NCI-H2029 treated with DMSO at 0.1 percent for 48 hours (cell line): Measurements from ENCODE around the gene TMEM266.

Source experiments
- DNase-seq: peaks from one replicate; lab custom pipeline; 2025; lab: John Stamatoyannopoulos, UW

Gene TMEM266

DNA sequence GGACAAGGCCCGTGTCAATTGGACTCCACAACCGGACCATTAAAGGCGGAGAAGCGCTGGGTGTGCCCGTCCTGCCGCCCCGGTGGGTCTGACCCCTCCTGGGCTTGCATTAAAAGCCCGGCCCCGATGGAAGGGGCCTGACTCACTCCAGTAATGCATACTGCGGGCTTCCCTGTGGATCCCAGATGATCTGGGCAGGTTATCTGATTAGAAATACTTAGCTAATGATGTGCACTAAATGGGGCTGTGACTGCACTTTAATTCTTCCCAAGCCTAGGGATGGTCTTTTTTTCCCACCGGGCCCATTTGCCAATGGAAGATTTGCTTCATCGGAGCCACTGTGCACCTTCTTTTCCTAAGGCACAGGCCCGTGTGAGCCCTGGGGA is 124.9 kb downstream of the TMEM266 start:
- no peak for DNase-seq

DNA sequence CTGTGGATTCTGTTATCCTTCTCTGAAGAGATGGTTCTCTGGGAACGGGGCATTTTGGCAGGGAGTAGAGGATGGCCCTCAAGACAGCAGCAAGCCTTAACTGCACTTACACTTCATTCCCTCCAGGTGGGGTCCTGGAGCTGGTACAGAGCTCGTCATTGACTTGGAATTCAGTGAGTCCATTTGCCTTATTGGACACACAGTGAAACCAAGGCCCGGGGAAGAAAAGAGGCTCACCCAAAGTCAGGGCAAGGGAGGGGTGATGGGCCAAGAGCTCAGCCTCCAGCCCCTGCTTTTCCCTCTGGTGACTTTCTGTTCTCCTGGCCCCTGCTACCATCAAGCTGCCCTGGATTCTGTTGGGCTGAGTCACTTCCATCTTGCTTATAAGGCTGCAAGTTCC is 125.9 kb downstream of the TMEM266 start:
- DNase-seq = no peak

DNA sequence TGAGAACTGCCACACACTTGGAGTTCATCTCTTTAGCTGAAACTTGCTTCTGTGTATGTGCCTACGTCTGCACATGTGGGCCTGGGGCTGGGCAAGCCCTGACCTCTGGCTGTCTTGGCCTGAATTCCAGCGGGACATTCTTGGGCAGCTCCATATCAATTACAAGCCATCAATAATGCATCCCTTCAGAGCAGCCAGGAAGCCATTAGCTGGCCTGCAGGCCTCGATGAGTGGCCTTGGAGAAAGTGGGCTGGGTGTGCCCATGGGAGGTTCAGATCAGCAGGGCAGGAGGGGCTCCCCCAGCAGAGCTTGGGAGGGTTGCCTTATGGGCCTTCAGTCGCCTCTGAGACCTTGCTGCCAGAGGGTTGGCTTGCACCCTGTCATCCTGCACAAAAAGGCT is 127.4 kb downstream of the TMEM266 start:
- no peak for DNase-seq

DNA sequence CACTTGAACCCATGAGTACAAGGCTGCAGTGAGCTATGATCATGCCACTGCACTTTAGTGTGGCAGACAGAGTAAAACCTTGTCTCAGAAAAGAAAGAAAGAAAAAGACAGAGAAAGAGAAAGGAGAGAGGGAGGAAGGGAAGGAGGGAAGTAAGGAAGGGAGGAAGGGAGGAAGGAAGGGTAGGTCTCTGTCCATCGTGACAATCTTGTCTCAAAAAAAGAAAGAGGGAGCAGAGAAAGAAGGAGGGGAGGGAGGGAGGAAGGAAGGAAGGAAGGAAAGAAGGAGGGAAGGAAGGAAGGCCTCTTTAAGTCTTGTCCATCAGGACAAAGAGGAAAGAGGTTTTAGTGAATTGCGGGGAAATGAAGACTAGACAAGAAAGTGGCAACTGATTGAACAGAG is 129.3 kb downstream of the TMEM266 start:
- DNase-seq = no peak

DNA sequence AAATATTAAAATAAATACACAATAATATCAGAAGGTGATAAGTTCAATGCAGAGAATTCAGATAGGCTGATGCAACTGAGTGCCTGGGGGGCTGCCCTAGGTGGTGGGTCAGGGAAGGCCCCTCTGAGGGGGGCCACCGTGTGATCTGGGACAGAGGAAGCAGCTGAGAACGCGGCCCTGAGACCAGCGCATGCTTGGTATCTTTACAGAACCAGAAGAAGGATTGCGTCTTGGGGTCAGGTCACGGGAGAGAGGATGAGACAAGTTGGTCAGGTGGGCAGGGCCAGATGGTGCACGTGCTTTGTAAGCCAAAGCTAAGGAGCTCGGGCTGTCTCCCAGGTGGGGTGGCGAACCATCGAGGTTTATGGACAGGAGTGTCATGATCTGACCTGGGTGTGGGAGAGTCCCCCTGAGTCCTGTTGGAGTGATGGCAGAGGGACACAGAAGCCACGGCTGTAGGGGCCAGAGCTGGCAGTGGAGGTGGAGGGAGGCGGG is 130.3 kb downstream of the TMEM266 start:
- DNase-seq = no peak

DNA sequence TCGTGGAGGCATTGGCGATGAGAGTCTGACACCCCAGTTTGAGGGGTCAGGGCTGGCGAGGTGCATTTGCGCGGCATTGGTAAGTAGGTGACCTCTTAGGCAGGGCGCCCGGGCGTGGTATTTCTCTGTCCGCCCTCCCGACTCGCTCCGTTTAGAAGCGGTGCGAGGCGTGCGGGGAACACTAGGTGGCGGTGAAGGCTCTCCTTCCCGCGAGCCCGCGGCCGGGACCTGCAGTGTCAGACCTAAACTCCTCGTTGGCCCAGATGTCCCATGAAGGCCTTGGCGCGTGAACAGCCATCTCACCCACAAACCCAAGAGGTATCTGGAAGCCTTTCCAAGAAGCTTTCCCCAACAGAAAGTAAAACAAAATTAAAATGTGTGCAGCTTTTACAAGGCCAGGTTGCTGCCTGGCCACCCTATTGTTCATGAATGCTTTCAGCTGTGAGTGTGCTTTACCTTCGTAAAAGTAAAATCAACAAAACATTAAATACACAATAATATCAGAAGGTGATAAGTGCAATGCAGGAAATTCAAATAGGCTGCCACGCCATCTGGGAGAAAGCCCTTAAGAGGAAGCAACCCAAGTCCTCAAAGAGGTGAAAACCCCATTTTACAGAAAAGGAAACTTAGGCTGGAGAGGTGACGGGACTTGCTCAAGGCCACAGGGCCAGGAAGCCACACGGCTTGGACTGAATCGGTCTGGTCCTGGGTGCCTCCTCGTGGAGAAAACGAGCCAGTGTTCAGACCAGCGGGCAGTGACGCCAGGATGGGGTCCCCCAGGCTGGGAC is 131.2 kb downstream of the TMEM266 start:
- no peak for DNase-seq

DNA sequence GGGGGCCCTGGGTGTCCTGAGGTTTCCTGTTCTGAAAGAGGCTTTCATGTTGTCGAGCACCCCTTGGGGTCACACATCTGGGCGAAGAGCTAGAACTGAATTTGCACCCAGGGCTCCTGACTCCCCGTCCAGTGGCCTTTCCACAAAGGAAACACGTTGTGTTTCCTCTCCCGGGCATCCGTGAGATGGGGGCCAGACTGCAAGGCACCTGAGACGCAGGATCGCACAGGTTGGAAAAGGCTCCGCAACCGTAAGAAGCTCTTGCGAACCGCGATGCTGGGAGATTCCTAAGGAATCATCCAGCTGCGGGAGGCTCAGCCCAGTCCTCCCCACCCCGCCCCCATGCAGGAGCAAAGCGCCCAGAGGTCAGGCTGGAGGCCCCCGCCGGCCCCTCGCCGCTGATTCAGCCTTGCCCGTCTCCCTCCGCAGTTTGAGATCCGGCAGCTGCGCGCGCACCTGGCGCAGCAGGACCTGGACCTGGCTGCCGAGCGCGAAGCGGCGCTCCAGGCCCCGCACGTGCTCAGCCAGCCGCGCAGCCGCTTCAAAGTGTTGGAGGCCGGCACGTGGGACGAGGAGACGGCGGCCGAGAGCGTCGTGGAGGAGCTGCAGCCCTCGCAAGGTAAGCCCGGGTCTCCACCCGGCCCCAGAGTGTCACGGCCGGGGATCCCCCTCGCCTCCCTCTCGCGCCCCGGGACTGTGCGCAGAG is 131.9 kb downstream of the TMEM266 start:
- no peak for DNase-seq

DNA sequence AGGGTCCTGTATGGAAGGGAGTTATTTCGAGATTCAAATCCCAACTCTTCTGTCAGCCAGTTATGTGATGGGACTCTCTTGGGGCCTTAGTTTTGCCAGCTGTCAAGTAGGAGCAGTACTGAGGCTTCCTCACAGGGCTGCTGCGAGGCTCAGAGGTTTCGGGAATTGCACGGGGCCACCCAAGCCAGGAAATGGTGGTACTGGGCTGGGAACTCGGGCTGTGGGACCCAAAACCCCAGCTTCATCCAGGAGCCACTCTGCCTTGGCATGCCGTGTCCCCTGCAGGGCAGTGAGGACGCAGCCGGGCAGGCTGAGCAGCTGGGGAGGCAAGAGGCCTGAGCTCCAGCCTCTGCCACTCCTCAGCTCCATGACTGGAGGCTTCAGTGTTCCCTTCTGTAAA is 132.9 kb downstream of the TMEM266 start:
- DNase-seq = no peak

DNA sequence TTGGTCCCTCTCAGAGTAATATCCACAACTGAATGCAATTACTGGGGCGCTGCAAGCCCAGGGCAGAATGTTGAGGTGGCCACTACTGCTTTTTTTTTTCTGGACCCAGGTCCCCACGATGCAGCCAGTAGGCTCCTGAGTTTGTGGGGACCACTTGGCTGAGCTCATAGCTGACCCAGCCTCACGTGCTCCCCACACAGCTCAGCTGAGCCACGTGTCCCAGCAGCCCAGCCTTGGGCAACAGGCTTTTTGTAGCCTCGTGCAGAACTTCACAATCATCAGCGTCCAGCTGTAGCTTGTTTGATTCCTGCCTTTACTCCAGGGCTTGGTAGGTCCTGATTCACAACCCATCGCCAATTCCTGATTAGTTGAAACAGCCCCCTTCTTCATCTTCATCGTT is 134.1 kb downstream of the TMEM266 start:
- no peak for DNase-seq

DNA sequence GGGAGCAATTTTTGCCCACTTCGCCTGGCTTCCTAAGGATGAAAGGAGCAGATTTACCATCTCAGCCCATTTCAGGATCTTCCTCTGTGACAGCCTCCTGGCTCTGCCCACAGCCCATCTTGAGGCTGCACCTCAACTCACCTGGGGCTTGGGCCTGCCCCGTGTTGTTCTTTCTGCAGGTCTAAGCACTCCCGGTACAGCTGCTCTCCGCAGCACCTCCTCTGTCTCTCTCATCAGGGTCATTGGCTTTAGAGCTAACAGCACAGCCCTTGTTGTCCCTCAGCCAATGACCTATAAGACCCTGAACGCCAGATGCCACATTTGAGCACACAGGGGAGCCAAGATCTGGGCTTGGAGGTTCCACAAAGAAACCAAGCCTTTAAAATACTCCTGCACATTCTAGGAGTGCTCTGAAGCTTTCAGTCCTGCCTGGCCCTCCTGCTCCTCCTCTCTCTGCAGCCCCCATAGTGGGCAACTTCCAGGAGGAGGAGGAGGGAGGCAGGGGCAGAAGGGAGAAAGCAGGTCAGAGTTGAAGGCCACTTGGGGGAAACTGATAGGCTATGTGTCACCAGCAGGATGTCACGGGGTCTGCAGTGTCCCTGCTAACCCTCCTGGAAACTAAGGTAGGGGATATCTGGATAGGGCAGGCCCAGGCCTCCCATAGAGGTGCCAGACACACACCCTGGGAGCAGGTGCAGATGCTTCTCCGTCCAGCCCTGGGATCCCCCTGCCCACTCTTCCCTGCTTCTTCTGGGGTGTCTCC is 135.9 kb downstream of the TMEM266 start:
- no peak for DNase-seq

DNA sequence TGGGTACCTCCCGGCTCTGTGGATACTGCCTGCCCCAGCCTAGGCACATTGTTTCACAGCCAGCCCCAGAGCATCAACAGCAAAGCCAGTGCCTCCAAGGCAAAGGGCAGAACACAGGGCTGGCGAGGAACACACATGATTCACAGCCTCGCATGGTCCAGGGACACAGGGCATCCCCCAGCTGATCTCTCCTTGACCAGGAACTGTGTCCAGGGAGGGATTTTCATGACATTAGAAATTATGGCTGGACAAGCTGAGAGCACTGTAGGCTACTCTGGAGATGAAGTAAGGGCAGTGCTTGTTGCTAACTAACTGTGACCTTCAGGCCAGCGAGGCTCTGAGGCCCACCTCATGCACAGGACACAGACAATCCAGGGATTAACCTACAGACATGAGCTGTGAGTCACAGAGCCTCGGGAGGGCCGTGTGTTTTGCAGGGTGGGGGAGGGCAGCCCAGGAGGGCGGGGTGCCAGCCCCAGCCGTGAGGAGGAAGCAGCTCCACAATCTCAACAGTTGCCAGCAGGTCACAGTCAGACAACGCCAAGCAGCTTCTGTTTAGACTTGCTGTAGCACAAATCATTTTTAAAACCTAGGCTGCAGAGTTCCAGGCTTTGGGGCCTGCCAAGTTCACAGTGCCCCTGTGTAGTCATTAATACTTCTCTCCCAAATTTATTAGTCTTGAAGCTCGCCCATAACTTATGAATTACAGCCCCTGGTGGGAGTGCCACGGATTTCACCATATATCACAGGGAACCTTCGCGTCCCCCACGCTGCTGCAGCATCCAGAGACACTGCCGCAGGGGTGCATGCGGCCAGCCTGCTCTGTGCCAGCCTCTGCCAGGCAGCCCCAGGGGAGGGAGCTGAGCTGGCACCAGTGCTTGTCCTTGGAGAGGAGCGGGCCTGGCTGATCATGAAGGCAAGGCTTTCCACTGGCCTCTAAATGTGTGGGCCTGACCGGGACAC is 136.8 kb downstream of the TMEM266 start:
- no peak for DNase-seq

DNA sequence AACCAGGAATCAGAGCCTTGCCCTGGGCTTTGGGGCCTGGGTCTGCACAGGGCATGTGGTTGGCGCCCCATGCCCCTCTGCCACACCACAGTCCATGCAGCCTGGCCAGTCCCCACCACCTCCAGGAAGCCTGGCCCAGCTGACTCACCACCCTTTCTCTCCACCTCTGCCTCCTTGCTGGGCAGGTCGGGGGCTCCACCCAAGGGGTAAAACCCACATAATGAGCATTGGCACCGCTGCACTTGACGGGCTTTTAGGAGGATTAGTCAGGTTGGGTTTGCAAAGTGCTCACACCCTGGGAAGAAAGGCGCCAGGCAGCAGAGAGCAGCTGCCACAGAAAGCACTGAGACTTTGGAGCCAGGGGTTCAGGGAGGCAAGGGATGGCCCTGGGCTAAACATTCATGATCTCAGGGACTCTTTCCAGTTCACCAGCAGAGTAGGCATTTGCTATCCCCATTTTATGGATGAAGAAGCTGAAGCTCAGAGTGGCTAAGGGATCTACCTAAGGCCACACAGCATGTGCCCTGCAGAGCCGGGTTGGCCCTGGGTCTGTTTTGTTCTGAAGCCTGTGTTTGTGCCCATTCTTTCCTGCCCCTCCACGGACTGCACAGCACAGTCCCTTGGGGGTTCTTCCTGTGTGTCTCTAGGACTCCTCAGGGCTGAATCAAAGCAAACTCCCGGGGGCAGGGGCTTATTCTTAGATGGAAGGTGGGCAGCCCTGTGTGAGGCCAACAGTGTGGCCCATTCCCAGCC is 138.1 kb downstream of the TMEM266 start:
- no peak for DNase-seq

DNA sequence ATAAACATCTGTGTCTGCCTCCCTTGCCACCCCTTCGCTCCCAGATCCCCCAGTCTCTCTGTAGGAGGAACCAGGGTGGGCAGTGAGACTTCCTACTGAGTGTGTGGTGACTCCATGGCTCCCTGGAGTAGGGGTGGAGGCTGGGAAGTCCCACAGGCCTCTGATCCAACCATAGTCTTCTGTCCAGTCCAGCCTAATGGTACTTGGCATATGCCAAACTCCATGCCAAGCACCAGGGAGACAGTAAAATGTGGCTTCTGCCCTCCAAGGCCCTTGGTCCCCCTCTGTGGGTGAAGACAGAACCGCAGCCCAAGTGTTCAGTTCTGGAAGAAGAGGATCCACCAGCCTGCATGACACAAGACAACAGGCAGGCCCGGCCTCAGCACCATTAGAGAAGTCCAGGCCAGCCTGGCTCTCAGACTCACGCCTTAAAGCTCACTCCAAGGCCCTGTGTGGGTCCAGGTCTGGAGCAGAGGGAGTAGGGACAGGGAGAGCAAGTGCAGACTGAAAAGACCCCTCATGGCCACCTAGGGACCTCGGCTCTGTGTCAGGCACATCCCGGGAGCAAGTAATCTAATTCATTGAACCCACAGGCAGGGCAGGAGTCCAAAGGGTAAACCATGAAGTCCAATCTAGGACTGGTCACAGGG is 138.8 kb downstream of the TMEM266 start:
- no peak for DNase-seq

DNA sequence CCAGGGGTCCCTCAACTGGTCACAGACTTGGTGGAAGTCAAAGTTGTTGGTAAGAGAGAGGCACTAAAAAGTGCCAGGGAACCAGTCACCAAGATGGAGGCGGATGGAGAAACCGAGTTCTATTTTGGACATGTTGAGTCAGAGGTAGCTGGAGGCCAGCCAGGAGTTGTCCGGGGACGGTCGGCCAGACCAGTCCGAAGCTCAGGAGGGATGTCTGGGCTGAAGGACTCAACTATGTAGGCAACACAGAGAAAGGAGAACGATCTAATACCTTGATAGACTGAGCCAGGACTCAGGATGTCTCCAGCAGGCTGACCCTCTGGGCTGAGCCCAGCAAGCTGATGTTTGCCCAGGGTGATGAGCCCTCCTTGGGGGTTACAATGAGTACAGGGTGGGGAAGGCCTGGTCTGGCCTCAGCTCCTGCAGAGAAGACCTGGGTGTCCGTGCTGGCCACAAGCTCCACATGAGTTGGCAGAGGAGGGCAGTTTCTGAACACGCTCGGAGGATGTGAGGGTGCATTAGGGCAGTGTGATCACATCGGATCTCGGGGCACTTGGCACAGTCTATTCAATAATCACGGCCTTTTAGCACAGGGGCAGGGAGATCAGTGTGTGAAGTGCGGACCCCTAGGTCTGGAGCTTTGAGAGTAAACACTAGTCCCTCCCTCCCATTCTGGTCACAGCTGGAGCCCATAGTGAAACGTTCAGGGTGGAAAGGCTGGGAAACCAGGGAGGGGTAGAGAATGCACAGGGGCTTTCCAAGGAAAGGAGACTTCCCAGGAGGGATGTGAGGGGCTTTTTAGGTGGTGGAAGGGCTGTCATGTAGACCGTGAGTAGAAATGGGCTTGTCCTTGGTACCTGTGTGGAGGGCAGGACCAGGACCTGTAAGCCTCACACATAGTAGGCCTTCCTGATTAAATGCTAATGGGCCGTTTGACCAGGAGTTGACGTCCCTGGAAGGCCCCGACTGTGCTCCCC is 139.6 kb downstream of the TMEM266 start:
- no peak for DNase-seq

DNA sequence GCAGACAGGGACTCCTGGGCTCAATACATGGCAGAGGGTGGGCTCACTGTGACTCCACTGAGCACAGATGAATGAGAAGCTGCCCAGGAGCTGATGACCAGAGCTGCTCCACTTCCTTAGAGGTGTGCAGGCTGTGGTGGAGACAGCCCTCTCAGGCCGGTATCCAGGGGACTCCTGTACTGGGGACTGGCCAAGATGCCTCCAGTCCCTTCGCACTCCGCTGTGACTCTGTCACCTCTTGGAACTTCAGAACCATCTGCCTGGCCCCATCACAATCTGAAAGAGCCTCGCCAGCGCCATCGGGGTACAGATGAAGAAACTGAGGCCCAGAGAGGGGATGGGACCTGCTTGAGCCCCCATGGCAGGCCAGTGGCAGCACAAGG is 140.3 kb downstream of the TMEM266 start:
- DNase-seq = no peak

DNA sequence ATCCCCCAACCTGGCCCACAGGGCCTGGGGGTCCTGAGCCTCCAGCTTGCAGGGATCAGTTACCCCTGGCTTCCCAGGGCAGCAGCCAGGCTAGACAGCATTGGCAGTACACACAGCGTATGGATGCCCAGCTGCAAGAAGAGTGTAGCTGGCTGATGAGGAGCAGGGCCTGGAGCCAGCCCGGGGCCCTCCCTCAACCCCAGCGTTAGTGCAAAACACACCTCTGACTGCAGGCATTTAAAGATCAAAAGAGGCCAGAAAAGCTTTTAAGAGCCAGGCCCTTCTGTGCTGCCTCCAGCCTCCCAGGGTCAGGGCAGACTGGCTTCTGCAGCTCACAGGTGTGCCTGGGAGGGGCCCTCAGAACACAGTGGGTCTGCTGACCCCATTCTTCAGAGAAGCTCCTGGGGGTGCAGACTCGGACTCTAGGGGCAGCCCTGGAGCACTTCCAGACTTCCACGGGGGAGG is 140.9 kb downstream of the TMEM266 start:
- DNase-seq = no peak

DNA sequence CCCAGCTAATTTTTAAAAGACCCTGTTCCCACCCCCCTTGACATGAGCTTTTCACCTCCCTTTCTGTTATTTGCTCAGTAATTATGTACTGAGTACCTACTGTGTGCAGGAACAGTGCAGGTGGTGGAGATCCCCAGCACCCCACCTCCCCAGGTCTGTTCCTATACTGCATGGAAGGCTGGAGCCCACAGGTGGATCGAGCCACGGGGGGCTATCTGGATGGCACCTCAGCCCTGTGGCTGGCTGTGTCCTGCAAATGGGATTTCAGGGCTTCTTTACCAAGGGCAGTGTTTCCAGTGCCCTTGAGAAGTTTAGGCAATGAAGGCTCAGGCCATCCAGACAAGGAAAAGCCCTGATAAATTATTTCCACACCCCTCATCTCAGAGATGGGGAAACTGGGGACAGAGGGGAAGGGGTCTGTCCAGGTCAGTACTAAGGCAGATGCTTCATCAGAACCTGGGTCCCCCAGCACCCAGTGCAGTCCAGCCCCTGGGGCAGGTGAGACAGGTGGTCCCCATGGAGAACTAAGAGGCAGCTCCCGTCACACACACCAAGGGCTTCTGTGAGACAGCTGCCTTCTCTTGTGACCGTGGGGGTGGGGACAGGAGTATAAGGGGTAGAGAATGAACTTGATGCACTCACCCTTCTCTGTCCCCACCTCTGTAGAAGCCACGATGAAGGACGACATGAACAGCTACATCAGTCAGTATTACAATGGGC is 141.9 kb downstream of the TMEM266 start:
- DNase-seq = no peak

DNA sequence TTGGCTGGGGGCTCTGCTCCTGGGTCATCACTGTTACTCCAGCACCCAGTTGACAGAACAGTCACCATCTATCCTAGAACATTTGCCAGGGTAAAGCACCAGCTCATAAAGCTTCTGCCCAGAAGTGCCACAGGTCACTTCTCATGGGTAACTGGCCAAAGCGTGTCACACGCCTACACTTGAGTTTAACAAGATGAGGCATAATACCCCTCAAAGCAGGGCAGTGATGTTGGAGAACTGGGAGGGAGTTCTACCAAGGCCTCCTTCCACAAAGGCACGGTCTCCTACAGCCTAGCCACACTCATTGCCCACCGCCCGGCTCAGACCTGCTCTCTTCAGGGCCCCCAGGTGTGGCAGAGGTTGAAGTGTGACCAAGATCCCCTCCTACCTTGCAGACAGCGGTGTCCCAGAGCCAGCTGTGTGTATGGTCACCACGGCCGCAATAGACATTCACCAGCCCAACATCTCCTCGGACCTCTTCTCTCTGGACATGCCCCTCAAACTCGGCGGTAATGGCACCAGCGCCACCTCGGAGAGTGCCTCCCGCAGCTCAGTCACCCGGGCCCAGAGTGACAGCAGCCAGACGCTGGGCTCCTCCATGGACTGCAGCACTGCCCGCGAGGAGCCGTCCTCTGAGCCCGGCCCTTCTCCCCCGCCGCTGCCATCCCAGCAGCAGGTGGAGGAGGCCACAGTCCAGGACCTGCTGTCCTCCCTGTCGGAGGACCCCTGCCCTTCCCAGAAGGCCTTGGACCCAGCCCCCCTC is 143.7 kb downstream of the TMEM266 start:
- DNase-seq = no peak
